Activated T-cell treated with anti-CD3 and anti-CD28 coated beads for 48 hours (primary cell): ENCODE measurements around the gene RADIL.
A peak's percentile ranks its signal among the peaks of the same experiment; 100 is the strongest.
"Not testable (repeated sequence)": the region's sequence is repeated elsewhere in the genome, so short reads cannot be mapped to it uniquely, and the experiment has no call there.

Experiments
- DNase-seq: peaks from one replicate; pipeline ENCODE4 v3.0.0-alpha.2; 2020; ENCODE audit warnings: low read depth

RADIL gene

DNA sequence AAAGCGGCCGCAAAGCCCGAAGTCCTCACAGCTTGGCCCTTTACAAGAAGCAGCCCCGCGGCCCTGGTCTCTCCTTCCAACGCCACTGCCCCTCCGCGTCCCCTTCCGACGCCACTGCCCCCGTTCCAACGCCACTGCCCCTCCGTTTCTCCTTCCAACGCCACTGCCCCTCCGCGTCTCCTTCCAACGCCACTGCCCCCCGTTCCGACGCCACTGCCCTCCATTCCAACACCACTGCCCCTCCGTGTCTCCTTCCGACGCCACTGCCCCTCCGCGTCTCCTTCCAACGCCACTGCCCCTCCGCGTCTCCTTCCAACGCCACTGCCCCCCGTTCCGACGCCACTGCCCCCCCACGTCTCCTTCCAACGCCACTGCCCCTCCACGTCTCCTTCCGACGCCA is 75.0 kb downstream of the RADIL start:
- no peak for DNase-seq

GRCh38 chr7:4808026-4808425 is 75.5 kb downstream of the RADIL start:
- no peak for DNase-seq

DNA sequence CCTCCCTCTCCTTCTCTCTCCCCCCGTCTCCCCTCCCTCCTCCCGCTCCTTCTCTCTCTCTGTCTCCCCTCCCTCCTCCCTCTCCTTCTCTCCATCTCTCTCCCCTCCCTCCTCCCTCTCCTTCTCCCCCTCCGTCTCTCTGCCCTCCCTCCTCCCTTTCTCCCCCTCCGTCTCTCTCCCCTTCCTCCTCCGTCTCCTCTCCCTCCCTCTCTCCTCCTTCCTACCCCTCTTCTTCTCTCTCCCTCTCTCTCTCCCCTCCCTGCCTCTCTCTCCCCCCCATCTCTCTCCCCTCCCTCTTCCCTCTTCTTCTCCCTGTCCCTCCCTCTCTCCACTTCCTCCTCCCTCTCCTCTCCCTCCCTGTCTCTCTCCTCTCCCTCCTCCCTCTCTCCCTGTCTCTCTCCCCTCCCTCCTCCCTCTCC is 75.9 kb downstream of the RADIL start:
- DNase-seq = no peak

GRCh38 chr7:4806983-4807597 is 76.4 kb downstream of the RADIL start:
- no peak for DNase-seq

- no peak for DNase-seq
Measured at GRCh38 chr7:4805984-4806300, 77.6 kb downstream of the RADIL start.

- no peak for DNase-seq
Measured at GRCh38 chr7:4805110-4805983, 78.2 kb downstream of the RADIL start.

- no peak for DNase-seq
Measured at GRCh38 chr7:4803397-4804241, 79.9 kb downstream of the RADIL start.

DNA sequence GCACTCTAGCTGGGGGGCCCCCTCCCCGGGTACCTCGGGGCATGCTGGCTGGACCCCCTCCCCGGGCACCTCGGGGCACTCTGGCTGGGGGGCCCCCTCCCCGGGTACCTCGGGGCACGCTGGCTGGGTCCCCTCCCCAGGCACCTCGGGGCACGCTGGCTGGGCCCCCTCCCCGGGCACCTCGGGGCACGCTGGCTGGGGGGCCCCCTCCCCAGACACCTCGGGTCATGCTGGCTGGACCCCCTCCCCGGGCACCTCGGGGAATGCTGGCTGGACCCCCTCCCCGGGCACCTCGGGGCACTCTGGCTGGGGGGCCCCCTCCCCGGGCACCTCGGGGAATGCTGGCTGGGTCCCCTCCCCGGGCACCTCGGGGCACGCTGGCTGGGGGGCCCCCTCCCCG is 80.9 kb downstream of the RADIL start:
- not testable (repeated sequence) for DNase-seq

GRCh38 chr7:4801839-4802231 is 81.7 kb downstream of the RADIL start:
- no peak for DNase-seq

DNA sequence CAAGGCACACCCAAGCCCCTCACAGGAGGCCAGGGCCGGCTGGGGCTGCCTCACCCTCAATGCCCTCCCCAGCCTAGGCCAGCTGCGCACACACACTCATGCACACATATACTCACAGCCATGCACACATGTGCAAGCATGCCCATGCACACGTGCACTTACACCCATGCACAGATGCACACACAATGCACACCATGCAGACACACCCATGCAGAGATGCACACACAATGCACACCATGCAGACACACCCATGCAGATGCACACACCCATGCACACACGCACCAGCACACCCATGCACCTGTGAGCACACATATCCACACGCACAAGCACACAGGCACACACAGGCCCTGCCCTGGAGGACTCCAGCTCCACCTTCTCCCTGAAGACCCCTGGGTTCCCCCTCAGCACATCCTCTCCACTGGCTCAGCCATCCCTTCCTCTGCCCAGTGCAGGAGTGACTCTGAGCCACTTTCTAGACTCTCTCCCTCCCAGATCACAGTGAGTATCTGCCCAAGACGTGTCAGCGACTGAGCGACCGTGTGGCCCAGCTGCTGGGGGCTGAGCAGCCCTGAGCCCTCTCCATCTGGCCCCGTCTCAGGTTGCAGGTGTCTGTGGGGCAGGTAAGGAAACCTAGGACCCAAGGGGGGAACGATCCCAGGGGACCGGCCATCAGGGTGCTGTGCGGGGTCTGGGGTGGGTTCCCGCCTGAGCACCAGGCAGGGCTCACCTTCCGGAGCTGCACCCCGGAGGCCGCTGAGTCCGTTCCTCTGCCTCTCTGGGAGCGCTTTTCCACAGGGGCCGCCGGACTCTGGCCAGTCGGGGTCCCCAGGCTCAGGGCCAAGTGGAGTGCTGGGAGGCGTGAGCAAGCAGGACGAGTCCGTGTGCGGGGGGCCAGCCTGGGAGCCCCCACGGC is 82.3 kb downstream of the RADIL start:
- DNase-seq = no peak

- DNase-seq = no peak
Measured at GRCh38 chr7:4800487-4800886, 83.0 kb downstream of the RADIL start.

GRCh38 chr7:4799508-4800268 is 83.8 kb downstream of the RADIL start:
- no peak for DNase-seq

DNA sequence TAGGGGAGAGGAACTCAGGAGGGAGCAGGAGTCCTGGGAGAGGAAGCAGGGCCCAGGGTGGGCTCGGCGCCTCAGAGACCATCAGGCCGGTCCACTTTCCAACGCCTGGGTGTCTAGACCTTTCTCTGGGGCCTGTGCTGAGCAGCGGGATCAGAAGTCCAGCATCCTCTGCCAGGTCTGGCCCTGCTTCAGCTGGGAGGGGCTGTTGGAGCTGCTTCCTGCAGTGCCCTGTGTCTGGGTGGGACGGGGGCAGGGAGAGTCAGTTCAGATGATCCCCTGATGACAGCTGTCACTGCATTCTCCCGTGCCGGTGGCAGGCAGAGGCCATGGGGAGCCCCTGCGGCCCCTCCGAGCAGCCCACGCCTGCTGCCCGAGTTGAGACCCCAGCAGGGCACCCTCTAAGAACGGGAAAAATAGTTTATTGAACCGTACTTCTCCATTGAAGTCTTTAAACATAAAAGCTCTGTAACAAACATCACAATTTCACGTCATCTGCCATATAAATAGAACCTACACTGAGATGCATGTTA is 84.7 kb downstream of the RADIL start:
- DNase-seq = no peak

GRCh38 chr7:4797858-4798705 is 85.4 kb downstream of the RADIL start:
- peak; percentile 67 for DNase-seq

- no peak for DNase-seq
Measured at GRCh38 chr7:4796453-4796852, 87.1 kb downstream of the RADIL start.

DNA sequence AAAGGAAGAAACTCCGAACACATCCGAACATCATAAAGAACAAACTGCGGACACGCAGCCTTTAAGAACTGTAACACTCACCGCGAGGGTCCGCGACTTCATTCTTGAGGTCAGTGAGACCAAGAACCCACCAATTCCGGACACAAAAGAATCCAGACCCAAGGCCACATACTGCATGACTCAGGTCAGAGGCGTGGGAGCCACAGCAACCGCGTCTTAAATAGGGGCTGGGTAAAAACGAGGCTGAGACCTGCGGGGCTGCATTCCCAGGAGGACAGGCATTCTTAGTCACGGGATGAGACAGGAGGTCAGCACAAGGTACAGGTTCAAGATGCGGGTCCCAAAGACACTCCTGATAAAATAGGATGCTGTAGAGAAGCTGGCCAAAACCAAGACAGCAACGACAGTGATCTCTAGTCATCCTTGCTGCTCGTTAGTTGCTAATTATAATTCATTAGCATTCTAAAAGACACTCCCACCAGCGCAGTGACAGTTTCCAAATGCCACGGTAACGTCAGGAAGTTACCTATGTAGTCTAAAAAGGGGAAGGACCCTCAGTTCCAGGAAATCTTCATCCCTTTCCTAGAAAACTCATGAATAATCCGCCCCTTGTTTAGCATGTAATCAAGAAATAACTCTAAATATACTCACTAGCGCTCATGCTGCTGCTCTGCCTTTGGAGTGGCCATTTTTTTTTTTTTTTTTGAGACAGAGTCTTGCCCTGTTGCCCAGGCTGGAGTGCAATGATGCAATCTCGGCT is 88.7 kb downstream of the RADIL start:
- DNase-seq = no peak

GRCh38 chr7:4794171-4794570 is 89.3 kb downstream of the RADIL start:
- DNase-seq = not testable (repeated sequence)

DNA sequence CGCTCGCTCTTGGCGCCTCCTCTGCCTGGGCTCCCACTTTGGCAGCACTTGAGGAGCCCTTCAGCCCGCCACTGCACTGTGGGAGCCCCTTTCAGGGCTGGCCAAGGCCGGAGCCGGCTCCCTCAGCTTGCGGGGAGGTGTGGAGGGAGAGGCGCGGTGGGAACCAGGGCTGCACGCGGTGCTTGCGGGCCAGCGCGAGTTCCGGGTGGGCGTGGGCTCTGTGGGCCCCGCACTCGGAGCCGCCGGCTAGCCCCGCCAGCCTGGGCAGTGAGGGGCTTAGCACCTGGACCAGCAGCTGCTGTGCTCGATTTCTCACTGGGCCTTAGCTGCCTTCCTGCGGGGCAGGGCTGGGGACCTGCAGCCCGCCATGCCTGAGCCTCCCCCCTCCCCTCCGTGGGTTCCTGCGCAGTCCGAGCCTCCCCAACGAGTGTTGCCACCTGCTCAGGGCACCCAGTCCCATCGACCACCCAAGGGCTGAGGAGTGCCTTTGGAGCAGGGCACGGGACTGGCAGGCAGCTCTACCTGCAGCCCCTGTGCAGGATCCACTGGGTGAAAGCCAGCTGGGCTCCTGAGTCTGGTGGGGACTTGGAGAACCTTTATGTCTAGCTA is 90.0 kb downstream of the RADIL start:
- not testable (repeated sequence) for DNase-seq
